ENCODE results near the gene EME2. TPM values are rescaled to one million over a fixed set of nuclear protein-coding genes. Genes with fewer than 3 reads are reported as not detected.

EME2 gene
- total RNA-seq, 1 experiment from 2014 or later = 63.6 TPM

DNA sequence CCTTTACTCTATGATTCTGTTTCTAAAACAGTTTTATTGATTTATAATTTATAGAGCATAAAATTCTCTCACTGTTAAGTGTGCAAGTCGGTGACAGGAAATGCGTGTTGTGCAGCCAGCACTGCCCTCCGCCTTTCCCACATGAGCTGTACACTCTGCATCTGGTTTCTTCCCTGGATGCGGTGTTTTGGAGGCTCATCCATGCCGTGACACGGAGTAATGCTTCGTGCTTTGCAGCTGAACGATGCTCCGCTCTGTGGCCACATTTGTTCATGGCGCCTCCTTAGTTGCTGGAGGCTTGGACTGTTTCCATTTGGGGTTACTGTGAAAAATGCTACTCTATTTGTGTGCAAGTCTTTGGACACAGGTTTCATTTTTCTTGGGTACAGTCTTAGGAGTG is 28.1 kb downstream of the EME2 start:
- no peaks in the 10 kb centered on the region for H3K79me2 ChIP-seq (ENCODE audit: insufficient read depth, low read length)
- no peaks in the 10 kb centered on the region for H4K20me1 ChIP-seq (ENCODE audit: control insufficient read depth, insufficient read depth, insufficient read length)
- Mint-ChIP-seq H3K9me3 (peaks cover 47 to 48% of the 10 kb centered on the region in 2 experiments), H3K4me3 (no peak overlapping the region), H3K36me3 (ENCODE audit: insufficient read depth in 1 of 3, low read depth in 3 of 3) (peaks cover 25 to 41% (median 32%) of the 10 kb centered on the region in 3 experiments), H3K27me3 (ENCODE audit: low read depth) (no peaks in the 10 kb centered on the region), H3K27ac (no peak overlapping the region), H3K4me1 (no peaks in the 10 kb centered on the region)
- no peak overlapping the region for H3K18ac ChIP-seq (ENCODE audit: insufficient read length, low read depth, low read length)
- H3K4me2 ChIP-seq (ENCODE audit: insufficient read depth, insufficient read length, low read length) = no peak overlapping the region
- H3K56ac ChIP-seq (ENCODE audit: insufficient read length, low read depth, low read length) = no peak overlapping the region
- no peak for DNase-seq
- H3K9me3 ChIP-seq (ENCODE audit: control insufficient read depth, low read depth, low read length) = peaks cover 7% of the 10 kb centered on the region
- no peak overlapping the region for H3K23ac ChIP-seq (ENCODE audit: insufficient read length, low read depth, low read length)
- no peaks in the 10 kb centered on the region for H3K79me1 ChIP-seq (ENCODE audit: insufficient read depth, low read depth, low read length, poor library complexity, severe bottlenecking)
- H2BK12ac ChIP-seq (ENCODE audit: insufficient read length, low read depth, low read length) = no peak overlapping the region
- no peak overlapping the region for H4K5ac ChIP-seq (ENCODE audit: insufficient read length, low read depth, low read length)
- H3K9ac ChIP-seq (ENCODE audit: extremely low read depth, insufficient read length, low read length) = no peak overlapping the region
- no peaks in the 10 kb centered on the region for H3K27me3 ChIP-seq (ENCODE audit: insufficient read depth, low read length)
- no CpG with 5 or more reads among the region's 10 CpGs for WGBS (ENCODE audit: extremely low coverage, insufficient read length, low lambda C conversion rate)
- H3T11ph ChIP-seq (ENCODE audit: low read length) = no peak overlapping the region
- no peak overlapping the region for H2BK15ac ChIP-seq (ENCODE audit: low read depth, low read length)
- H4K8ac ChIP-seq (replicated peaks; ENCODE audit: insufficient read length, low read depth, low read length) = no peak overlapping the region
- TF ChIP-seq, protein P1, sequence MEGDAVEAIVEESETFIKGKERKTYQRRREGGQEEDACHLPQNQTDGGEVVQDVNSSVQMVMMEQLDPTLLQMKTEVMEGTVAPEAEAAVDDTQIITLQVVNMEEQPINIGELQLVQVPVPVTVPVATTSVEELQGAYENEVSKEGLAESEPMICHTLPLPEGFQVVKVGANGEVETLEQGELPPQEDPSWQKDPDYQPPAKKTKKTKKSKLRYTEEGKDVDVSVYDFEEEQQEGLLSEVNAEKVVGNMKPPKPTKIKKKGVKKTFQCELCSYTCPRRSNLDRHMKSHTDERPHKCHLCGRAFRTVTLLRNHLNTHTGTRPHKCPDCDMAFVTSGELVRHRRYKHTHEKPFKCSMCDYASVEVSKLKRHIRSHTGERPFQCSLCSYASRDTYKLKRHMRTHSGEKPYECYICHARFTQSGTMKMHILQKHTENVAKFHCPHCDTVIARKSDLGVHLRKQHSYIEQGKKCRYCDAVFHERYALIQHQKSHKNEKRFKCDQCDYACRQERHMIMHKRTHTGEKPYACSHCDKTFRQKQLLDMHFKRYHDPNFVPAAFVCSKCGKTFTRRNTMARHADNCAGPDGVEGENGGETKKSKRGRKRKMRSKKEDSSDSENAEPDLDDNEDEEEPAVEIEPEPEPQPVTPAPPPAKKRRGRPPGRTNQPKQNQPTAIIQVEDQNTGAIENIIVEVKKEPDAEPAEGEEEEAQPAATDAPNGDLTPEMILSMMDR (conservative IDR thresholded peaks at IDR 0.05) = no peak
- no peak overlapping the region for H2BK120ac ChIP-seq (ENCODE audit: low read depth, low read length, poor library complexity, severe bottlenecking)
- no peaks in the 10 kb centered on the region for H3K4me1 ChIP-seq (ENCODE audit: insufficient read depth, low read length)
- H2BK5ac ChIP-seq (ENCODE audit: insufficient read length, low read length) = no peak overlapping the region
- H3K23me2 ChIP-seq (ENCODE audit: insufficient read length, low read depth, low read length, poor library complexity, severe bottlenecking) = no peaks in the 10 kb centered on the region
- no peak overlapping the region for H3K4ac ChIP-seq (ENCODE audit: low read depth, low read length)
- H4K91ac ChIP-seq (ENCODE audit: insufficient read length, low read depth, low read length) = no peak overlapping the region
- H2BK20ac ChIP-seq (ENCODE audit: low read depth, low read length, poor library complexity, severe bottlenecking) = no peak overlapping the region
- H3K27ac ChIP-seq (ENCODE audit: insufficient read length, low read depth, low read length) = no peak overlapping the region
- H2AK5ac ChIP-seq (ENCODE audit: insufficient read length, low read length) = no peak overlapping the region
- H3K14ac ChIP-seq (ENCODE audit: insufficient read depth, low read length) = no peak overlapping the region
- no peak overlapping the region for H2AFZ ChIP-seq (ENCODE audit: low read length)

All from H9 (cell line).